HEK293 (cell line): ENCODE data around the gene NT5DC4.

ENCODE experiments used
- CTCF ChIA-PET: fragments of 350-600 bp; formaldehyde crosslinking; extraction: SDS; loops from one replicate; lab custom pipeline; 2021; ENCODE audit warnings: antibody characterized with exemption; lab: Yijun Ruan, JAX
- POLR2A ChIA-PET: fragments of 300-600 bp; formaldehyde crosslinking; extraction: SDS; loops from one replicate; lab custom pipeline; 2020; ENCODE audit warnings: antibody characterized with exemption, inconsistent platforms; lab: Yijun Ruan, JAX
- H3K27ac ChIP-seq: fragments of 200-500 bp; sonication (Bioruptor generic); 2 replicates; pipeline ENCODE4 v1.5.1; 2014; ENCODE audit warnings: low read depth, low read length, control low read depth, inconsistent platforms; ENCODE audit errors: extremely low read depth
- H3K36me3 ChIP-seq, 2 experiments: fragments of 200-500 bp in 1 of 2; sonication (Bioruptor generic) in 1 of 2; 1 replicate in 1 of 2; 2 replicates in 1 of 2; pipeline ENCODE4 v1.5.1; 2014 to 2017; ENCODE audit warnings: inconsistent platforms in 2 of 2, low read length in 2 of 2; ENCODE audit not compliant: control insufficient read depth in 2 of 2, insufficient read depth in 1 of 2
- H3K4me1 ChIP-seq: fragments of 200-500 bp; sonication (Bioruptor generic); 2 replicates; pipeline ENCODE4 v1.5.1; 2014; ENCODE audit warnings: mild to moderate bottlenecking, low read length, inconsistent platforms; ENCODE audit not compliant: control insufficient read depth, insufficient read depth
- H3K4me3 ChIP-seq: 2 replicates; pipeline ENCODE4 v1.5.1; 2011; ENCODE audit warnings: low read depth, mild to moderate bottlenecking, control low read depth, low read length, moderate library complexity
- H3K9me3 ChIP-seq: fragments of 200-500 bp; sonication (Bioruptor generic); 2 replicates; pipeline ENCODE4 v1.5.1; 2014; ENCODE audit warnings: low read depth, low read length, inconsistent platforms; ENCODE audit not compliant: control insufficient read depth, insufficient read depth
- CTCF ChIP-seq: fragments of 450-650 bp; formaldehyde crosslinking; IDR thresholded peaks from 2 replicates; pipeline ENCODE4 v1.5.1; 2016; ENCODE audit warnings: missing biosample characterization, missing genetic modification characterization
- EGR2 ChIP-seq: fragments of 450-650 bp; formaldehyde crosslinking; IDR thresholded peaks from 2 replicates; pipeline ENCODE4 v1.5.1; 2016; ENCODE audit warnings: low read depth, missing biosample characterization, missing genetic modification characterization
- GLI4 ChIP-seq: fragments of 450-650 bp; formaldehyde crosslinking; IDR thresholded peaks from 2 replicates; pipeline ENCODE4 v1.5.1; 2016; ENCODE audit warnings: missing biosample characterization, missing genetic modification characterization
- OSR2 ChIP-seq: fragments of 450-650 bp; formaldehyde crosslinking; IDR thresholded peaks from 2 replicates; pipeline ENCODE4 v1.5.1; 2016; ENCODE audit warnings: missing biosample characterization, missing genetic modification characterization
- PRDM4 ChIP-seq: fragments of 450-650 bp; formaldehyde crosslinking; IDR thresholded peaks from 2 replicates; pipeline ENCODE4 v1.5.1; 2017; ENCODE audit warnings: missing biosample characterization, missing genetic modification characterization
- SP7 ChIP-seq: fragments of 450-650 bp; formaldehyde crosslinking; IDR thresholded peaks from 2 replicates; pipeline ENCODE4 v1.5.1; 2016; ENCODE audit warnings: missing biosample characterization, missing genetic modification characterization
- YY1 ChIP-seq: fragments of 450-650 bp; formaldehyde crosslinking; IDR thresholded peaks from 2 replicates; pipeline ENCODE4 v1.5.1; 2018; ENCODE audit warnings: missing biosample characterization, missing genetic modification characterization
- ZBTB26 ChIP-seq: fragments of 450-650 bp; formaldehyde crosslinking; optimal IDR thresholded peaks from 2 replicates; pipeline ENCODE3; 2016; ENCODE audit warnings: missing biosample characterization, mild to moderate bottlenecking, missing genetic modification characterization
- ZFHX2 ChIP-seq: fragments of 450-650 bp; formaldehyde crosslinking; conservative IDR thresholded peaks from 2 replicates; pipeline ENCODE4 v1.5.1; 2016; ENCODE audit warnings: missing biosample characterization, missing genetic modification characterization
- ZIC2 ChIP-seq: fragments of 450-650 bp; formaldehyde crosslinking; IDR thresholded peaks from 2 replicates; pipeline ENCODE4 v1.5.1; 2016; ENCODE audit warnings: missing biosample characterization, missing genetic modification characterization
- ZNF140 ChIP-seq: fragments of 450-650 bp; formaldehyde crosslinking; IDR thresholded peaks from 2 replicates; pipeline ENCODE4 v1.5.1; 2016; ENCODE audit warnings: missing biosample characterization, missing genetic modification characterization
- ZNF155 ChIP-seq: fragments of 450-650 bp; formaldehyde crosslinking; IDR thresholded peaks from 2 replicates; pipeline ENCODE4 v1.5.1; 2016; ENCODE audit warnings: missing biosample characterization, missing genetic modification characterization
- ZNF18 ChIP-seq: fragments of 450-650 bp; formaldehyde crosslinking; IDR thresholded peaks from 2 replicates; pipeline ENCODE4 v1.5.1; 2016; ENCODE audit warnings: missing biosample characterization, missing genetic modification characterization
- ZNF433 ChIP-seq: fragments of 450-650 bp; formaldehyde crosslinking; IDR thresholded peaks from 2 replicates; pipeline ENCODE4 v1.5.1; 2016; ENCODE audit warnings: missing biosample characterization, missing genetic modification characterization, low read depth
- ZNF48 ChIP-seq: fragments of 450-650 bp; formaldehyde crosslinking; IDR thresholded peaks from 2 replicates; pipeline ENCODE4 v1.5.1; 2016; ENCODE audit warnings: missing biosample characterization, missing genetic modification characterization
- ZNF571 ChIP-seq: fragments of 450-650 bp; formaldehyde crosslinking; IDR thresholded peaks from 2 replicates; pipeline ENCODE4 v1.5.0; 2017; ENCODE audit warnings: missing biosample characterization, missing genetic modification characterization
- ZNF704 ChIP-seq: fragments of 450-650 bp; formaldehyde crosslinking; IDR thresholded peaks from 2 replicates; pipeline ENCODE4 v1.5.1; 2016; ENCODE audit warnings: missing biosample characterization, missing genetic modification characterization
- ZNF843 ChIP-seq: fragments of 450-650 bp; formaldehyde crosslinking; IDR thresholded peaks from 2 replicates; pipeline ENCODE4 v1.5.1; 2016; ENCODE audit warnings: missing biosample characterization, missing genetic modification characterization

NT5DC4 gene

GRCh38 chr2:112712465-112712864, 8.4 kb upstream of the NT5DC4 start (continued):
- TF ChIP-seq ZNF18 (tag by site-specific recombination) = no peak
- no peak for TF ChIP-seq OSR2 (tag by site-specific recombination)
- TF ChIP-seq ZNF433 = no peak
- TF ChIP-seq ZFHX2 (tag by site-specific recombination) = no peak
- TF ChIP-seq ZNF843 (tag by site-specific recombination) = no peak
- no peak for TF ChIP-seq ZNF155
- no peak for TF ChIP-seq CTCF (tag by site-specific recombination)
- TF ChIP-seq ZNF704 (tag by site-specific recombination) = no peak
- TF ChIP-seq ZNF48 = no peak
- no peak for TF ChIP-seq SP7 (tag by site-specific recombination)
- no peak for TF ChIP-seq PRDM4 (tag by site-specific recombination)
- no peak for TF ChIP-seq ZNF140
- TF ChIP-seq YY1 (tag by site-specific recombination) = no peak

GRCh38 chr2:112712903-112713584, 7.8 kb upstream of the NT5DC4 start:
- Histone ChIP-seq H3K27ac (no peak overlapping the region), H3K4me3 (no peak overlapping the region), H3K9me3 (no peaks in the 10 kb centered on the region), H3K4me1 (no peaks in the 10 kb centered on the region), H3K36me3 (no peaks in the 10 kb centered on the region)
- CTCF ChIA-PET = interaction anchor here (1.1 to 3.1 kb wide), 4 partner anchors 13 to 228 kb away, joined by 3 to 18 read pairs (median 6); no protein-coding TSS in a partner anchor
- TF ChIP-seq EGR2 (tag by site-specific recombination) (peak; percentile 33; the same call in 1 of the 2 replicates), ZFHX2 (tag by site-specific recombination) (peak; percentile 39), GLI4 (tag by site-specific recombination) (no peak), ZNF571 (tag by site-specific recombination) (no peak)
- POLR2A ChIA-PET = interaction anchor here (0.6 to 1.0 kb wide), 3 partner anchors 12 to 52 kb away, joined by 3 to 4 read pairs (median 3); no protein-coding TSS in a partner anchor

- POLR2A ChIA-PET = interaction anchor here (0.6 to 1.0 kb wide), 3 partner anchors 12 to 53 kb away, joined by 3 to 4 read pairs (median 3); no protein-coding TSS in a partner anchor
These were observed 7.3 kb upstream of the NT5DC4 start for GRCh38 chr2:112713585-112713925.

More at GRCh38 chr2:112713585-112713925, 7.3 kb upstream of the NT5DC4 start:
- no peak overlapping the region for H3K27ac ChIP-seq
- CTCF ChIA-PET = interaction anchor here (0.7 to 3.1 kb wide), 5 partner anchors 13 to 536 kb away, joined by 3 to 18 read pairs (median 5); no protein-coding TSS in a partner anchor
- no peaks in the 10 kb centered on the region for H3K9me3 ChIP-seq
- H3K36me3 ChIP-seq = no peaks in the 10 kb centered on the region
- no peaks in the 10 kb centered on the region for H3K4me1 ChIP-seq
- 0 out of 2 replicates have a peak, but pooled peaks have one; percentile 11 for TF ChIP-seq ZIC2 (tag by site-specific recombination)
- no peak for TF ChIP-seq ZBTB26 (tag by site-specific recombination)
- H3K4me3 ChIP-seq = no peak overlapping the region
